Keratinocyte (primary cell): Measurements from ENCODE around the gene FXYD1.

ENCODE experiments used
- CTCF ChIP-seq, 3 experiments: IDR thresholded peaks in 1 of 3; conservative IDR thresholded peaks in 1 of 3; optimal IDR thresholded peaks in 1 of 3; 2 replicates in 2 of 3; 3 replicates in 1 of 3; pipeline versions ENCODE3 to v1.5.1; 2011; ENCODE audit warnings: low read length in 3 of 3, mild to moderate bottlenecking in 3 of 3, moderate library complexity in 2 of 3, control low read depth in 1 of 3, inconsistent platforms in 1 of 3; ENCODE audit not compliant: insufficient read depth in 2 of 3; ENCODE audit errors: extremely low read depth in 1 of 3
- EZH2 ChIP-seq: IDR thresholded peaks from one replicate; pipeline ENCODE4 v1.6.1; 2012; ENCODE audit warnings: inconsistent platforms, mild to moderate bottlenecking, low read length, moderate library complexity

- TF ChIP-seq CTCF (optimal IDR thresholded peaks at IDR 0.05 in 1 of 3, IDR thresholded peaks at IDR 0.05 in 1 of 3, conservative IDR thresholded peaks at IDR 0.05 in 1 of 3; ENCODE audit: extremely low read depth in 1 of 3, insufficient read depth in 2 of 3, low read length in 3 of 3) (no peak), EZH2 (no peak)
Observed at GRCh38 chr19:35128398-35129057, 10.1 kb upstream of the FXYD1 start.
